ENCODE data around the gene LRP1B. TPM values are rescaled to one million over a fixed set of nuclear protein-coding genes. Genes with fewer than 3 reads are reported as not detected.
"Not testable (repeated sequence)": the region's sequence is repeated elsewhere in the genome, so short reads cannot be mapped to it uniquely, and the experiment has no call there.

Gene LRP1B
- total RNA-seq, 1 donor from 2014 or later, result not detected

DNA sequence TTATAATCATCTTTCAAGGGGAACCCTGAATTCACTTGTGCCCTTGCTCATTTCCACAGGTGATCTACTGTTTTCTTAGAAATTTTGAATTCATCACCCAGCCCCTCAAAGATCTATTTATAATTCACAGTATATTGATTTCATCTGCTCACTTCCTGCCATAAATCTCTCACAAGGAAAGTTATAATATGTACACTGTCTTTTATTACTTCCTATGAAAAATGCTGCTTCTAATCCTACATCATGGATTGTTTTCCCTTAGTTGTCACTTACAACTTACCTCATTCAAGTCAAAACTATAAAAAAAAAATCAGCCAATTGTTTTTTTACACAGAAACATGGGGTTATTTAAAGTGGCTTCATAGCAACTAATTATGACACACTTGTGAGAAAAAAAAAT is 1443.0 kb downstream of the LRP1B start:
- no peak overlapping the region for H3K27ac Mint-ChIP-seq
- no peaks in the 10 kb centered on the region for H3K4me1 Mint-ChIP-seq (ENCODE audit: low read depth)
- H3K27me3 Mint-ChIP-seq (ENCODE audit: low read depth), result no peaks in the 10 kb centered on the region
- no peaks in the 10 kb centered on the region for H3K36me3 Mint-ChIP-seq (ENCODE audit: low read depth)
- H3K9me3 Mint-ChIP-seq, result peaks cover 18% of the 10 kb centered on the region
- no peak for DNase-seq (ENCODE audit: low spot score)
- intact Hi-C loops (cut with micrococcal nuclease), result no loop called here
- H3K4me3 Mint-ChIP-seq (ENCODE audit: low read depth), result no peak overlapping the region

DNA sequence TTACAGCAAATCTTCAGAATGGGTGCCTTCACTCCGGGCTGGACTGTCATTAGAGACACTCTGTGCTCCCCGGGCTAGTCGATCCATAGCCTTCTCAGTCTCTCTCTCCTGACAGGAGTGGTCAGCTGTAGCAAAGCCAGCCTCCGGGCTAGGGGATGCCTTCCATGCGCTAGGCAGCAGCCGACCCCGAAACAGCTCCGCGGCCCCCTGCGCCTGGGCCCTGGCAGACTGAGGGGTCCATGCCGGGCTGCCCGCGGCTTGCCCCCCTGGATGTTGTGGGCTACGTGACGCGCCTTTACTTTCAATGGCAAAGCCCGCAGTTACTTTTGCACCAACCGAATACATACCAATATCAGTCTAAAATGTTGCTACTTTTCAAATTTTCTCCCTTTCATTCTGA is 1447.2 kb downstream of the LRP1B start:
- no peak for DNase-seq (ENCODE audit: low spot score)
- no peak overlapping the region for H3K27ac Mint-ChIP-seq
- H3K27me3 Mint-ChIP-seq (ENCODE audit: low read depth), result no peaks in the 10 kb centered on the region
- no peaks in the 10 kb centered on the region for H3K36me3 Mint-ChIP-seq (ENCODE audit: low read depth)
- no peaks in the 10 kb centered on the region for H3K4me1 Mint-ChIP-seq (ENCODE audit: low read depth)
- intact Hi-C loops (cut with micrococcal nuclease), result no loop called here
- peaks cover 22% of the 10 kb centered on the region for H3K9me3 Mint-ChIP-seq
- no peak overlapping the region for H3K4me3 Mint-ChIP-seq (ENCODE audit: low read depth)

DNA sequence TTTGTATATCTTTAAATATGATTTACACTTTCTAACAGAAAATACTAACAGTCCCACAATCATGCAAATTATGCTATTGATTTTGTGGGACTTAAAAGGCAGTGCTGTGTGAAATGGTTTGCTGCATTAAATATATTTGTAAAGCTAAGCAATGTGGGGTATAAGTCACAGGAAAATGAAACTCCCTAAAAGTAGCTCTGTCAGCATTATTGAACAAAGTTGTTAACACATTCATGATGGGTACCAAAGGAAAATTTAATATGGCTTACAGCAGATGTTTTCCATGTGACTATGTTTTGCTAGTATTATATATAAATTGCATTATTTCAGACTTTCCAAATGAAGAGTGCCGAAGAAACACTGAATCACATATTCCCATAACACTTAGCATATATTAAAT is 1450.0 kb downstream of the LRP1B start:
- H3K36me3 Mint-ChIP-seq (ENCODE audit: low read depth), result no peaks in the 10 kb centered on the region
- intact Hi-C loops (cut with micrococcal nuclease), result no loop called here
- no peaks in the 10 kb centered on the region for H3K4me1 Mint-ChIP-seq (ENCODE audit: low read depth)
- peaks cover 28% of the 10 kb centered on the region for H3K9me3 Mint-ChIP-seq
- no peak for DNase-seq (ENCODE audit: low spot score)
- H3K27me3 Mint-ChIP-seq (ENCODE audit: low read depth), result no peaks in the 10 kb centered on the region
- no peak overlapping the region for H3K4me3 Mint-ChIP-seq (ENCODE audit: low read depth)
- H3K27ac Mint-ChIP-seq, result no peak overlapping the region

GRCh38 chr2:140679752-140680151 is 1451.1 kb downstream of the LRP1B start:
- H3K4me3 Mint-ChIP-seq (ENCODE audit: low read depth), result no peak overlapping the region
- H3K27me3 Mint-ChIP-seq (ENCODE audit: low read depth), result no peaks in the 10 kb centered on the region
- no peaks in the 10 kb centered on the region for H3K36me3 Mint-ChIP-seq (ENCODE audit: low read depth)
- DNase-seq (ENCODE audit: low spot score), result no peak
- no peaks in the 10 kb centered on the region for H3K4me1 Mint-ChIP-seq (ENCODE audit: low read depth)
- H3K9me3 Mint-ChIP-seq, result peaks cover 24% of the 10 kb centered on the region
- intact Hi-C loops (cut with micrococcal nuclease), result no loop called here
- no peak overlapping the region for H3K27ac Mint-ChIP-seq

DNA sequence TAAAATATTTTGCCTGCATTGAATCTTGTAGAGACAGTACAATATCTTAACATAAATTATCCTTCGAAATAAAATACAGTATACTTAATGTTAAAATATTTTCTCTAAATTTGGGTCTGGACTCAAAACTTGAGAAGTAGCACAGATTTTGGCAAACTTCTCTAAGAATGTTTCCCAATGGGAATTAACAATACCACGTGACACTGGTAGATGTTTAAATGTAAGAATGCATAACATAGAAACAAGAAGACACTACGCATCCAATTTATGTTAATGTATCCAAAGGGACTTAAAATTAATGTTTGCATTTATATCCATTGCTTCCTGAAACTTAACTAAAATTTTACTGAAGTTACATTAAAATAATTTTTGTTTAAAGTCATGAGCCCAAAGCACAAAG is 1460.9 kb downstream of the LRP1B start:
- intact Hi-C loops (cut with micrococcal nuclease), result no loop called here
- no peaks in the 10 kb centered on the region for H3K27me3 Mint-ChIP-seq (ENCODE audit: low read depth)
- peaks cover 44% of the 10 kb centered on the region for H3K9me3 Mint-ChIP-seq
- H3K27ac Mint-ChIP-seq, result no peak overlapping the region
- no peak for DNase-seq (ENCODE audit: low spot score)
- H3K4me1 Mint-ChIP-seq (ENCODE audit: low read depth), result no peaks in the 10 kb centered on the region
- no peaks in the 10 kb centered on the region for H3K36me3 Mint-ChIP-seq (ENCODE audit: low read depth)
- no peak overlapping the region for H3K4me3 Mint-ChIP-seq (ENCODE audit: low read depth)

GRCh38 chr2:140667203-140667602 is 1463.6 kb downstream of the LRP1B start:
- intact Hi-C loops (cut with micrococcal nuclease), result no loop called here
- DNase-seq (ENCODE audit: low spot score), result no peak
- Mint-ChIP-seq H3K36me3 (ENCODE audit: low read depth) (no peaks in the 10 kb centered on the region), H3K27ac (no peak overlapping the region), H3K4me1 (ENCODE audit: low read depth) (no peaks in the 10 kb centered on the region), H3K27me3 (ENCODE audit: low read depth) (no peaks in the 10 kb centered on the region), H3K4me3 (ENCODE audit: low read depth) (no peak overlapping the region), H3K9me3 (peaks cover 26% of the 10 kb centered on the region)

DNA sequence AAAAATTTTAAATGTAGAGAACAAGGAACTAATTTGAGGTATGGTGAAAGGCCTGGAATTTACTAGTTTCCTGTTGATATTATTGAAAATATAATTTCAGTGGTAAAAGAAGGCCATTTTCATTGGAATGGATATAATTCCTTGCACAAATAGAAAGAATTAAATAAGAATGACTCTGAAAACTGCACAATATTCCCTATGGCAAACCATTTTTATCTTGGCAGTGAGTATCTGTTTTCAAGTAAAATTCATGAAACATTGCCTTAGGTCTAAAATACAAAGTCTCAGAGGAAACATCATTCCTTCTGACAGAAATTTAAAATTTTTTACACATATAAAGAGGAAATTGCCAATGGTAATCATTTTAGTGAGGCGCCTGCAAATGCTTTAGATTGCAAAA is 1468.3 kb downstream of the LRP1B start:
- Mint-ChIP-seq H3K4me3 (ENCODE audit: low read depth) (no peak overlapping the region), H3K36me3 (ENCODE audit: low read depth) (no peaks in the 10 kb centered on the region)

DNA sequence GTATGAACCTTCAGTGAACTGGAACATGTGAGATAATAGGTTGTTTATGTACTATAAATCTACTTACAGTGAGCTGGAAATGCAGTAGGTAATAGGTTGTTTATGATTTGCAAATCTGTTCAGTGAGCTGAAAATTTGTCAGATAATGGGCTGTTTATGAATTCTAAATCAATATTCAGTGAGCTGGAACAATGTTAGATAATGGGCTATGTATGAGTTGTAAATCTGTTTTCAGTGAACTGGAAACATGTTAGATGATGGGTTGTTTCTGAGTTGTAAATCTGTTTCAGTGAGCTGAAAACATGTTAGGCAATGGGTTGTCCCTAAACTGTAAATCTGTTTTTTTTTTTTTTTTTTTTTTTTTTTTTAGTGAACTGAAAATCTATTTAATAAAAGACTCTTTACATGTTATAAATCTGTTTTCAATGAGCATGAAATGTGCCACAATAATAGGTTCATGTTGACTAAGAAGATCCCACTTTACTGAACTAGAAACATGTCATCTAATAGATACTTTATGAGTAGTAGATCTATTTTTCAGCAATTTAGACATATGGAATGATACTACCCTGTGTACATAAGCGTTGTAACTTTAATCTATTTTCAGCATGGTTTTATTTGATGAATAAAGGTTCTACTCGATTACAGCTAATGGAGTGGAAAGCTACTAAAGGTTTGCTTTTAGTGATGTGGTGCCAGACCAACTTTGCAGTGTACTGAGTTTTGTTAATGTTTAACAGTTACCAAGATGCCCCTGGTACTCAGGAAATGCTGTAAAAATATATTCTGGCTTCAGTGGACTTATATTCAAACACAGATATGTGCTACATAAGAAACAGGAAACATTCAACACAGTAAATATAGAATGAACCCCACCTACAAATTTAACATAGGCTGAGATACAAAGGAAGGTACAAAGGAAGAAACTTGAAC is 1471.8 kb downstream of the LRP1B start:
- Mint-ChIP-seq H3K4me1 (ENCODE audit: low read depth) (no peaks in the 10 kb centered on the region), H3K36me3 (ENCODE audit: low read depth) (no peaks in the 10 kb centered on the region), H3K27ac (no peak overlapping the region), H3K27me3 (ENCODE audit: low read depth) (no peaks in the 10 kb centered on the region), H3K4me3 (ENCODE audit: low read depth) (no peak overlapping the region), H3K9me3 (peaks cover 8% of the 10 kb centered on the region)
- intact Hi-C loops (cut with micrococcal nuclease), result no loop called here
- DNase-seq (ENCODE audit: low spot score), result no peak

More for the DNA sequence above, 1468.3 kb downstream of the LRP1B start:
- Mint-ChIP-seq H3K4me1 (ENCODE audit: low read depth) (no peaks in the 10 kb centered on the region), H3K9me3 (peaks cover 7% of the 10 kb centered on the region), H3K27ac (no peak overlapping the region), H3K27me3 (ENCODE audit: low read depth) (no peaks in the 10 kb centered on the region)
- intact Hi-C loops (cut with micrococcal nuclease), result no loop called here
- no peak for DNase-seq (ENCODE audit: low spot score)

- Mint-ChIP-seq H3K9me3 (peaks cover 13% of the 10 kb centered on the region), H3K4me3 (ENCODE audit: low read depth) (no peak overlapping the region), H3K36me3 (ENCODE audit: low read depth) (no peaks in the 10 kb centered on the region), H3K4me1 (ENCODE audit: low read depth) (no peaks in the 10 kb centered on the region), H3K27ac (no peak overlapping the region), H3K27me3 (ENCODE audit: low read depth) (no peaks in the 10 kb centered on the region)
- no peak for DNase-seq (ENCODE audit: low spot score)
- intact Hi-C loops (cut with micrococcal nuclease), result no loop called here
Measured at GRCh38 chr2:140657657-140658056, 1473.2 kb downstream of the LRP1B start.

DNA sequence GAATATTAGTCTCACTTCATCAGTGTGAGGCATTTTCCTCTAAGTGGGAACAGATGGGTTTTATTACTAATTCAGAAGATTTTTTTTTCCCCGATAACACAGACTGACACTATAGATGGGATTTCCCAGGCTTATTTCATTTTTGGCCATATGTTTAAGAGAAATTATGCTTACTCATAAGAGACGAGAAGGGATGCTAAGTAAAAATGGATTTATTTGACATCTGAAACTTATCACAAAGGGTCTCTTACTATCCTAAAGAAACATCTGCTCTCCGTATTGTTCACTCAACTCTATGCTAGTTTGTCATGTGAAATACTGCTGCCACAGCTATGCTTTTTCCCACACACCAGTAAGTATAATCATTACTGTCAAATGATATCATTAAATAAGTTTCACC is 1476.3 kb downstream of the LRP1B start:
- Mint-ChIP-seq H3K27me3 (ENCODE audit: low read depth) (no peaks in the 10 kb centered on the region), H3K4me3 (ENCODE audit: low read depth) (no peak overlapping the region), H3K36me3 (ENCODE audit: low read depth) (no peaks in the 10 kb centered on the region), H3K4me1 (ENCODE audit: low read depth) (no peaks in the 10 kb centered on the region), H3K9me3 (peaks cover 12% of the 10 kb centered on the region), H3K27ac (no peak overlapping the region)
- intact Hi-C loops (cut with micrococcal nuclease), result no loop called here
- DNase-seq (ENCODE audit: low spot score), result no peak

- H3K9me3 Mint-ChIP-seq, result peaks cover 11% of the 10 kb centered on the region
- no peak overlapping the region for H3K4me3 Mint-ChIP-seq (ENCODE audit: low read depth)
- no peak for DNase-seq (ENCODE audit: low spot score)
- intact Hi-C loops (cut with micrococcal nuclease), result no loop called here
- no peaks in the 10 kb centered on the region for H3K4me1 Mint-ChIP-seq (ENCODE audit: low read depth)
- no peaks in the 10 kb centered on the region for H3K27me3 Mint-ChIP-seq (ENCODE audit: low read depth)
- no peak overlapping the region for H3K27ac Mint-ChIP-seq
- H3K36me3 Mint-ChIP-seq (ENCODE audit: low read depth), result no peaks in the 10 kb centered on the region
Measured at GRCh38 chr2:140650825-140651224, 1480.0 kb downstream of the LRP1B start.

DNA sequence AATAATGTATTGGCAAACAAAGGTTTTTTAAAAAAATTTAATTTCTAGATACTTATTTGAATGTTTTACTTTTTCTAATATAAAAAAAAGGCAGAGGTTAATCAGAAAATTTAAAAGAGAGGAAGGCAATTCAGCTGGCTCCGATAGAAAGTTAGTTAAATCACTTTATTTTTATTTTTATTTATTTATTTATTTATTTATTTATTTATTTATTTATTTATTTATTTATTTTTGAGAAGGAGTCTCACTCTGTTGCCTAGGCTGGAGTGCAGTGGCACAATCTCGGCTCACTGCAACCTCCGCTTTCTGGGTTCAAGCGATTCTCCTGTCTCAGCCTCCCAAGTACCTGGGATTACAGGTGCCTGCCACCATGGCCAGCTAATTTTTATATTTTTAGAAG is 1480.7 kb downstream of the LRP1B start:
- not testable (repeated sequence) for H3K36me3 Mint-ChIP-seq (ENCODE audit: low read depth); H3K4me1 Mint-ChIP-seq (ENCODE audit: low read depth)

DNA sequence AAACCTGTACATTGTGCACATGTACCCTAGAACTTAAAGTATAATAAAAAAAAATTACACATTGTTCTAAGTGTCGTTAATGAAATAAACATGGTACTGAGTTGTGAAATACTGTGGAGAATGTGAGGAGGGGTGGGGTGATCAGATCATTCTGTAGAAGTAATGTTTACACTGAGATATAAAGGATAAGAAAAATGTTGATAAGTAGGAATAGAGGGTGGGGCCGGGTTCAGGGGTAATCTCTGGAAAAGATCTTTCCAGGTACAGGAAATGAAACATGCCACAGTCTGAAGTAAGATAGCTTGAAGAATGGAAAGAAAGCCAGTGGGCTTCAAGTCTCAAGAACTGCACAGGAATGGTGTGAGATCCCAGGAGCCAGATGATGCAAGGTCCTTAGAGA is 1482.4 kb downstream of the LRP1B start:
- intact Hi-C loops (cut with micrococcal nuclease), result no loop called here
- no peaks in the 10 kb centered on the region for H3K27me3 Mint-ChIP-seq (ENCODE audit: low read depth)
- no peak overlapping the region for H3K4me3 Mint-ChIP-seq (ENCODE audit: low read depth)
- DNase-seq (ENCODE audit: low spot score), result no peak
- H3K36me3 Mint-ChIP-seq (ENCODE audit: low read depth), result no peaks in the 10 kb centered on the region
- no peak overlapping the region for H3K27ac Mint-ChIP-seq
- H3K4me1 Mint-ChIP-seq (ENCODE audit: low read depth), result no peaks in the 10 kb centered on the region
- H3K9me3 Mint-ChIP-seq, result peaks cover 11% of the 10 kb centered on the region

More for the DNA sequence above, 1480.7 kb downstream of the LRP1B start:
- H3K4me3 Mint-ChIP-seq (ENCODE audit: low read depth); intact Hi-C loops (cut with micrococcal nuclease); H3K27ac Mint-ChIP-seq; DNase-seq (ENCODE audit: low spot score); H3K27me3 Mint-ChIP-seq (ENCODE audit: low read depth): not testable (repeated sequence)
- peaks cover 11% of the 10 kb centered on the region for H3K9me3 Mint-ChIP-seq
